Measurements from ENCODE around the gene ACER2.

The ACER2 gene

DNA sequence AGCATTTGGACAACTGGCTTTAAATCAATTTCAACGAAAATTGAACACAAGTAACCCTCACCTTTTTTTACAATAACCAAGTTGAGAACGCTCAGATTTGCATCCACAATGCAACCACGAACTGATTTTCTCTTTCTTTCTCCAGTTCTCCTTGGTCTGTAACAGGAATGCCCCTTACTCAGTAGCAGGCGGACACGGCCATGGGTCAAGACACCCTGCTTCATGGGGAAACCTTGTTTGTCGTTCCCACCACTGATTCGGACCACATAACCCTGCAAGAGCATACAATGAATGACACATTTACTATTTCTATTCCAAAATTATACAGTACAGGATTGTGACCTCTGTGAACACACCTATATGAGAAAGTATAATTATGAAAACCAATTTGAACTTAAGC lies 30.2 kb upstream of the ACER2 start:
- Histone ChIP-seq H3K4me1 (ENCODE audit: control insufficient read depth in 1 of 2, insufficient read depth in 2 of 2, low read length in 2 of 2) (peaks cover 0 to 2% of the 10 kb centered on the region in 2 experiments), H3K27me3 (ENCODE audit: insufficient read depth, low read length) (no peaks in the 10 kb centered on the region), H3K4ac (ENCODE audit: low read depth, low read length) (peak overlapping the region; percentile 34), H3K79me2 (ENCODE audit: control insufficient read depth, insufficient read depth, low read length, poor library complexity) (peaks cover 9% of the 10 kb centered on the region), H2BK5ac (ENCODE audit: low read depth, low read length, poor library complexity) (no peak overlapping the region), H3K9ac (ENCODE audit: low read length) (peak overlapping the region; percentile 69), H3K23ac (ENCODE audit: low read length) (no peak overlapping the region), H3K4me2 (ENCODE audit: low read length) (peak overlapping the region; percentile 71), H3K9me3 (ENCODE audit: insufficient read depth, low read depth, low read length) (no peaks in the 10 kb centered on the region), H4K8ac (ENCODE audit: low read depth, low read length) (no peak overlapping the region), H3K27ac (ENCODE audit: low read depth, low read length) (no peak overlapping the region), H2AK5ac (ENCODE audit: low read length) (no peak overlapping the region), H3K4me3 (ENCODE audit: low read depth, low read length) (no peak overlapping the region), H3K18ac (ENCODE audit: low read length) (no peak overlapping the region), H3K14ac (ENCODE audit: low read length) (no peak overlapping the region), H4K12ac (ENCODE audit: low read depth, low read length) (no peak overlapping the region), H3K36me3 (ENCODE audit: control insufficient read depth in 1 of 2, insufficient read depth in 2 of 2, low read length in 2 of 2) (peaks cover 14 to 29% of the 10 kb centered on the region in 2 experiments), H2BK120ac (ENCODE audit: insufficient read depth, low read length, poor library complexity) (no peak overlapping the region), H3K79me1 (ENCODE audit: low read length) (peaks cover 9% of the 10 kb centered on the region), H2AFZ (ENCODE audit: insufficient read depth, low read length, poor library complexity) (no peak overlapping the region), H4K91ac (ENCODE audit: low read depth, low read length) (no peak overlapping the region), H2BK12ac (ENCODE audit: low read length) (no peak overlapping the region)
- no CpG with 5 or more reads among the region's 7 CpGs for WGBS (ENCODE audit: extremely low coverage, insufficient coverage, insufficient read length)
- DNase-seq: no peak

DNA sequence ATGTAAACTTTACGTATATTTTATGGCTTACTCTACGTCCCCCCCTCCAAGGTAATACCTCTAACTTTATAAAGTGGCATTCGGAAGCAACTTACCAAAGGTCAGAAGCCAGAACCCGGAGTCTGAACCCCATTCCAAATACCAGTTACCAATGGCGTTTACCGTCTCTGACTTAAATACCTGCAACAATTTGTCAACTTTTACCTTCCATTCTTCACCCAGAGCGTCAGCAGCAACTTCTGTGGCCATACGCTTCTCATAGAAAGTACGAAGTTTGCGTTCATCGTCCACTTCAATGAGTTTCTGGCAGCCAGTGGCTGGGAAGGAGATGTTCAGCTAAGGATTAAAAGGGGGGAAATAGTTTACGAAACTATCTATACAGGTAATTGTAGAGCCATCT lies 29.5 kb upstream of the ACER2 start:
- peak in 1 of 2 donors; percentile 42 for DNase-seq
- Histone ChIP-seq H3K14ac (ENCODE audit: low read length) (peak overlapping the region; percentile 68), H3K4ac (ENCODE audit: low read depth, low read length) (peak overlapping the region; percentile 95), H2BK12ac (ENCODE audit: low read length) (no peak overlapping the region), H4K8ac (ENCODE audit: low read depth, low read length) (no peak overlapping the region), H3K79me2 (ENCODE audit: control insufficient read depth, insufficient read depth, low read length, poor library complexity) (peaks cover 9% of the 10 kb centered on the region), H3K27me3 (ENCODE audit: insufficient read depth, low read length) (no peaks in the 10 kb centered on the region), H3K4me2 (ENCODE audit: low read length) (peak overlapping the region; percentile 71), H2BK5ac (ENCODE audit: low read depth, low read length, poor library complexity) (no peak overlapping the region), H3K27ac (ENCODE audit: low read depth, low read length) (peak overlapping the region; percentile 84), H3K9me3 (ENCODE audit: insufficient read depth, low read depth, low read length) (no peaks in the 10 kb centered on the region), H3K23ac (ENCODE audit: low read length) (no peak overlapping the region), H2AFZ (ENCODE audit: insufficient read depth, low read length, poor library complexity) (no peak overlapping the region), H2BK120ac (ENCODE audit: insufficient read depth, low read length, poor library complexity) (peak overlapping the region; percentile 27), H3K4me1 (ENCODE audit: control insufficient read depth in 1 of 2, insufficient read depth in 2 of 2, low read length in 2 of 2) (peaks cover 0 to 2% of the 10 kb centered on the region in 2 experiments), H3K4me3 (ENCODE audit: low read depth, low read length) (peak overlapping the region; percentile 94), H3K9ac (ENCODE audit: low read length) (peak overlapping the region; percentile 98), H3K18ac (ENCODE audit: low read length) (no peak overlapping the region), H2AK5ac (ENCODE audit: low read length) (no peak overlapping the region), H3K79me1 (ENCODE audit: low read length) (peaks cover 9% of the 10 kb centered on the region), H4K12ac (ENCODE audit: low read depth, low read length) (no peak overlapping the region), H4K91ac (ENCODE audit: low read depth, low read length) (no peak overlapping the region), H3K36me3 (ENCODE audit: control insufficient read depth in 1 of 2, insufficient read depth in 2 of 2, low read length in 2 of 2) (peaks cover 14 to 29% of the 10 kb centered on the region in 2 experiments)
- no CpG with 5 or more reads among the region's 12 CpGs for WGBS (ENCODE audit: extremely low coverage, insufficient coverage, insufficient read length)

DNA sequence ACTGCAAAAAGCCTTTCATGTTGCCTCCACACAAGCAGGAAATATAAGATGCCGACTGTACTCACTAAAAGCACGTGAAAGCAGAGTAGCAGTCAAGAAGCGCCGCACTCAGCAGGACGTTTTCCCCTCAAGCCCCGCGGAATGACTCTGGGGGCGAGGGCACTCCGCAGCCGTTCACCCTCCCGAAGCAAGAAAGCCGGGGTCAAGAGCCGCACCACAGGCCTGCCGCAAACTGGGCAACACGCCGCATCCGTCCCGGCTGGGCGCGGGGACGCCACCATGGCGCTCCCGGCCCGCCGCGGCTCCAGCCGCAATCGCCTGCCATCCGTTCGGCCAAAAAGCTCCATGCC lies 29.1 kb upstream of the ACER2 start:
- Histone ChIP-seq H3K23ac (ENCODE audit: low read length) (no peak overlapping the region), H3K9ac (ENCODE audit: low read length) (peak overlapping the region; percentile 98), H3K79me1 (ENCODE audit: low read length) (peaks cover 9% of the 10 kb centered on the region), H2BK12ac (ENCODE audit: low read length) (no peak overlapping the region), H3K27me3 (ENCODE audit: insufficient read depth, low read length) (no peaks in the 10 kb centered on the region), H3K4me3 (ENCODE audit: low read depth, low read length) (peak overlapping the region; percentile 94), H2BK120ac (ENCODE audit: insufficient read depth, low read length, poor library complexity) (peak overlapping the region; percentile 39), H3K79me2 (ENCODE audit: control insufficient read depth, insufficient read depth, low read length, poor library complexity) (peaks cover 9% of the 10 kb centered on the region), H4K91ac (ENCODE audit: low read depth, low read length) (peak overlapping the region; percentile 59), H4K12ac (ENCODE audit: low read depth, low read length) (peak overlapping the region; percentile 72), H3K4me2 (ENCODE audit: low read length) (peak overlapping the region; percentile 71), H4K8ac (ENCODE audit: low read depth, low read length) (peak overlapping the region; percentile 76), H3K36me3 (ENCODE audit: control insufficient read depth in 1 of 2, insufficient read depth in 2 of 2, low read length in 2 of 2) (peaks cover 11 to 25% of the 10 kb centered on the region in 2 experiments), H2AK5ac (ENCODE audit: low read length) (peak overlapping the region; percentile 30), H3K27ac (ENCODE audit: low read depth, low read length) (peak overlapping the region; percentile 84), H3K4me1 (ENCODE audit: control insufficient read depth in 1 of 2, insufficient read depth in 2 of 2, low read length in 2 of 2) (peaks cover 0 to 2% of the 10 kb centered on the region in 2 experiments), H3K4ac (ENCODE audit: low read depth, low read length) (peak overlapping the region; percentile 95), H2AFZ (ENCODE audit: insufficient read depth, low read length, poor library complexity) (peak overlapping the region; percentile 28), H2BK5ac (ENCODE audit: low read depth, low read length, poor library complexity) (peak overlapping the region; percentile 62), H3K18ac (ENCODE audit: low read length) (peak overlapping the region; percentile 68), H3K9me3 (ENCODE audit: insufficient read depth, low read depth, low read length) (no peaks in the 10 kb centered on the region), H3K14ac (ENCODE audit: low read length) (peak overlapping the region; percentile 78)
- no CpG with 5 or more reads among the region's 30 CpGs for WGBS (ENCODE audit: extremely low coverage, insufficient coverage, insufficient read length)
- DNase-seq: peak in 1 of 2 donors; percentile 48

DNA sequence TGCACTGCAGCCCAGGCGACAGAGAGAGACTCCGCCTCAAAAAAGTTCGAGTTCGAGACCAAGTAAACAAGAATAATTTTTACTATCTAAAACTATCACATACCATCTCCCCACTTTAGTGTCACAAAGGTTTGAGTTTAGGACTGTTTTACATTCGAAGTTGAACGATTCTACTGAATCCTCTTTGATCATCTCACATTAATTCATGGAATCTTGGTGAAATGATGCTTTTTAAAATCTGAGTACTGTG lies 28.1 kb upstream of the ACER2 start:
- Histone ChIP-seq H3K79me1 (ENCODE audit: low read length) (peaks cover 9% of the 10 kb centered on the region), H3K9me3 (ENCODE audit: insufficient read depth, low read depth, low read length) (no peaks in the 10 kb centered on the region), H2BK5ac (ENCODE audit: low read depth, low read length, poor library complexity) (peak overlapping the region; percentile 47), H3K36me3 (ENCODE audit: control insufficient read depth in 1 of 2, insufficient read depth in 2 of 2, low read length in 2 of 2) (peaks cover 7 to 18% of the 10 kb centered on the region in 2 experiments), H2AK5ac (ENCODE audit: low read length) (no peak overlapping the region), H2BK120ac (ENCODE audit: insufficient read depth, low read length, poor library complexity) (peak overlapping the region; percentile 50), H3K27ac (ENCODE audit: low read depth, low read length) (peak overlapping the region; percentile 79), H3K4ac (ENCODE audit: low read depth, low read length) (peak overlapping the region; percentile 69), H3K4me1 (ENCODE audit: control insufficient read depth in 1 of 2, insufficient read depth in 2 of 2, low read length in 2 of 2) (peaks cover 0 to 2% of the 10 kb centered on the region in 2 experiments), H3K79me2 (ENCODE audit: control insufficient read depth, insufficient read depth, low read length, poor library complexity) (peaks cover 9% of the 10 kb centered on the region), H3K23ac (ENCODE audit: low read length) (no peak overlapping the region), H2AFZ (ENCODE audit: insufficient read depth, low read length, poor library complexity) (peak overlapping the region; percentile 71), H3K9ac (ENCODE audit: low read length) (peak overlapping the region; percentile 91), H3K27me3 (ENCODE audit: insufficient read depth, low read length) (no peaks in the 10 kb centered on the region), H3K14ac (ENCODE audit: low read length) (peak overlapping the region; percentile 23), H4K12ac (ENCODE audit: low read depth, low read length) (peak overlapping the region; percentile 49), H4K91ac (ENCODE audit: low read depth, low read length) (peak overlapping the region; percentile 46), H3K18ac (ENCODE audit: low read length) (no peak overlapping the region), H3K4me3 (ENCODE audit: low read depth, low read length) (peak overlapping the region; percentile 94), H4K8ac (ENCODE audit: low read depth, low read length) (peak overlapping the region; percentile 72), H2BK12ac (ENCODE audit: low read length) (no peak overlapping the region), H3K4me2 (ENCODE audit: low read length) (peak overlapping the region; percentile 71)
- no CpG with 5 or more reads among the region's 6 CpGs for WGBS (ENCODE audit: extremely low coverage, insufficient coverage, insufficient read length)
- no peak for DNase-seq
